Stimulated activated naive CD4-positive, alpha-beta T cell treated with Interleukin-2 at 50 U/mL for 16 hours (primary cell): ENCODE data around the gene SOD3.

ENCODE experiments used
- DNase-seq: peaks from one replicate; lab custom pipeline; 2025; lab: John Stamatoyannopoulos, UW

SOD3 gene

GRCh38 chr4:24801136-24801855, 5.9 kb downstream of the SOD3 start:
- DNase-seq = no peak

GRCh38 chr4:24802648-24803047, 7.3 kb downstream of the SOD3 start:
- no peak for DNase-seq

GRCh38 chr4:24805067-24805466, 9.7 kb downstream of the SOD3 start:
- no peak for DNase-seq

- DNase-seq = no peak
Observed at GRCh38 chr4:24805566-24805965, 10.2 kb downstream of the SOD3 start.

GRCh38 chr4:24806206-24806990, 11.0 kb downstream of the SOD3 start:
- no peak for DNase-seq

GRCh38 chr4:24807611-24808010, 12.2 kb downstream of the SOD3 start:
- no peak for DNase-seq

- DNase-seq = no peak
Observed at GRCh38 chr4:24808261-24808660, 12.9 kb downstream of the SOD3 start.

GRCh38 chr4:24808955-24809354, 13.6 kb downstream of the SOD3 start:
- no peak for DNase-seq

GRCh38 chr4:24809376-24809775, 14.0 kb downstream of the SOD3 start:
- no peak for DNase-seq

- no peak for DNase-seq
Observed at GRCh38 chr4:24809815-24810405, 14.5 kb downstream of the SOD3 start.

- no peak for DNase-seq
Observed at GRCh38 chr4:24810871-24811631, 15.7 kb downstream of the SOD3 start.

GRCh38 chr4:24813732-24814131, 18.4 kb downstream of the SOD3 start:
- no peak for DNase-seq

- DNase-seq = no peak
Observed at GRCh38 chr4:24816797-24817196, 21.4 kb downstream of the SOD3 start.

- DNase-seq = no peak
Observed at GRCh38 chr4:24820541-24820940, 25.2 kb downstream of the SOD3 start.

- DNase-seq = no peak
Observed at GRCh38 chr4:24824720-24825119, 29.3 kb downstream of the SOD3 start.

GRCh38 chr4:24831637-24832036, 36.3 kb downstream of the SOD3 start:
- DNase-seq = no peak

- DNase-seq = no peak
Observed at GRCh38 chr4:24835696-24836095, 40.3 kb downstream of the SOD3 start.

- no peak for DNase-seq
Observed at GRCh38 chr4:24836661-24837242, 41.4 kb downstream of the SOD3 start.

GRCh38 chr4:24837336-24837735, 42.0 kb downstream of the SOD3 start:
- DNase-seq = no peak

GRCh38 chr4:24837781-24838180, 42.4 kb downstream of the SOD3 start:
- no peak for DNase-seq

GRCh38 chr4:24840362-24840761, 45.0 kb downstream of the SOD3 start:
- no peak for DNase-seq
